CD4-positive, alpha-beta T cell treated with Interleukin-15 for 4 hours (primary cell): Measurements from ENCODE around the gene MATN4.

Experiments used
- DNase-seq: peaks from one replicate; pipeline ENCODE4 v3.0.0-alpha.2; 2020; ENCODE audit warnings: low spot score

MATN4 gene

GRCh38 chr20:45289942-45290676 lies 18.0 kb downstream of the MATN4 start:
- no peak for DNase-seq

- no peak for DNase-seq
Observed at GRCh38 chr20:45288860-45289259, 19.2 kb downstream of the MATN4 start.

- DNase-seq, result no peak
Observed at GRCh38 chr20:45288376-45288775, 19.7 kb downstream of the MATN4 start.

DNA sequence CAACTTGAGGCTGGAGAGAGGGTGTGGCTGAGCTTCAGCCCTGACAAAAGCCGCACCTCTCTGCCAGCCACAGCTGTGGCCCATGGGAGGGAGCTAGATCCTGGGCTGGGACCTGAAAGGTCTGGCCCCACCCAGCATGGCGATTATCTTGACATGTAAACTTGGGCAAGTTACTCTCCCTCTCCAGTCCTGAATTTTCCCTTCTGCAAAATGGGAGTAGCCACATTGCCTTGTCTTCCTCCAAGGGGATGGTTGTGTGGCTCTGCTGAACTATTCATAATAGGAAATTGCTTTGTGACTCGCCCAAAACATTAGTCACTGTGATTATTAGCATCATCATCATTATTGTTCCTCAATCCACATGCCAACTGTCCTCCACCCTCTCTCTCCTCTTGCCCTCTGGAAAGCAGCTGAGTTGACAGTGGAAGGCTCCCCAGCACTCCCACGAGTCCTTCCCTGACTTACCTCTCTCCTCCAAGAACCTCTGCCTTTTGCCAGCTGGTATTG lies 24.5 kb downstream of the MATN4 start:
- DNase-seq, result no peak

GRCh38 chr20:45282700-45283550 lies 25.2 kb downstream of the MATN4 start:
- DNase-seq, result no peak

GRCh38 chr20:45279992-45280391 lies 28.1 kb downstream of the MATN4 start:
- DNase-seq, result no peak

DNA sequence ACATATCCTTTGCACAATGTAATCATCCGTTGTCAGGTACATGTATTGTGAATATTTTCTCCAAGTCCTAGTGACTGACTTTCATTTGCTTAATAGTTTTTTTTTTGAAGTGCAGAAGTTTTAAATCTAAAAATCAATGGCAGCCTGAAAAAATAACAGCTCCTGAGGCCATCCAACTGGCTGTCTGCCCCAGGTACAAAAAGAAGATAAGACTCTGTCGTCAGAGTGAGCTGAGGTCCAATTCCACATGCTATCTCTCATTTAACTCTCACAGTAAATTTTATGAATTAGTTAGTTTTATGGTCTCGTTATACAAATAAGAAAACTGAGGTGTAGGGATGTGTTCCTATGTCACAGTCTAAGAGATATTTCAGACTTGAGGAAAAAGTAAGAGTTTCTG lies 32.8 kb downstream of the MATN4 start:
- no peak for DNase-seq

- DNase-seq, result no peak
Observed at GRCh38 chr20:45269754-45270270, 38.3 kb downstream of the MATN4 start.

GRCh38 chr20:45269056-45269455 lies 39.0 kb downstream of the MATN4 start:
- no peak for DNase-seq

GRCh38 chr20:45268531-45268930 lies 39.6 kb downstream of the MATN4 start:
- DNase-seq, result no peak

- no peak for DNase-seq
Observed at GRCh38 chr20:45266977-45267376, 41.1 kb downstream of the MATN4 start.

DNA sequence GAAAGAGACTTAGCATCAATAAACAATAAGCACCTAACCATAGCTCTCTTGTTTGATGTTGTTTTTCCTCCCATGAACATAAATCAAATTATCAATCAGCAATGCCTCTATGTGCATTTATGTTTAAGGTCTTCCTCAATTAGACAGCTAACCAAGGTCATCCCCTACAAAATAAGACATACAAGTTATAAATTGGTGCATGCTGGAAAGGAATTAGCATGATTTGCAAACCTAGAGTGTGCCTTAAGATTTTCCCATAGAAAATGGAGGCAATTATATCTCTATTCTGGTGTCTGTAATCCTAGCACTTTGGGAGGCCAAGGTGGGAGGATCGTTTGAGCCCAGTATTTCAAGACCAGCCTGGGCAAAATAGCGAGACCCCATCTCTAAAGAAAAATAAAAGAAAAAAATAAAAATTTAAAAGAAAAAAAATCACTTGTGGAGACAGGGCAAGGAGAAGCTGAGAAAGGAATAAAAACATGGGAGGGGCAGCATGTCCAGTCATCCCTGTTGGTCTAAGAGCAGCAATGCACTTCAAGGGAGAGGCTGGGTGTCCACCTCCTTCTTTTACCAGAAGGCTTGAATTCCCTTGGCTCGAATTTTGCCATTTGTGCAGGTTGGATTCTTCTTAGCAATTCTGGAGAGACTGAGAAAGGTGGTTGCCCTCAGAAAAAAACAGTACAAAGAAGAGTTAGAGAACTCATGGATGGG lies 44.4 kb downstream of the MATN4 start:
- DNase-seq, result no peak

GRCh38 chr20:45258664-45259063 lies 49.4 kb downstream of the MATN4 start:
- DNase-seq, result no peak

DNA sequence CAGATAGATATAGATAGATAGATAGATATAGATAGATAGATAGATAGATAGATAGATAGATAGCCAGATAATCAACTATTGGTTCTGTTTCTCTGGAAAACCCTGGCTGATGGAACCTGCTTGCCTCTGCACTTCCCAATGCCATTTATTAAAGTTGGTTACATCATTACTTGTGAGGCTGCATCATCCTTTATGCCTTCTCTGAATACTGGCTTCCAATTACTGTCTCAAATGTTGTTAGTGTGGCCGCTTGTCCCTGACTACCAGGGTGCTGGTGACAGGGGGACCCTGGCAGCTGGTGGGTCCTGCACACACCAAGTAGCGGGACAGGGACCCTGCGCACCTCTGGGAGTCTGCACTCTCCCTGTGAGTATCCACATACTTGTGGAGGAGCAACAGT lies 49.8 kb downstream of the MATN4 start:
- DNase-seq, result no peak

DNA sequence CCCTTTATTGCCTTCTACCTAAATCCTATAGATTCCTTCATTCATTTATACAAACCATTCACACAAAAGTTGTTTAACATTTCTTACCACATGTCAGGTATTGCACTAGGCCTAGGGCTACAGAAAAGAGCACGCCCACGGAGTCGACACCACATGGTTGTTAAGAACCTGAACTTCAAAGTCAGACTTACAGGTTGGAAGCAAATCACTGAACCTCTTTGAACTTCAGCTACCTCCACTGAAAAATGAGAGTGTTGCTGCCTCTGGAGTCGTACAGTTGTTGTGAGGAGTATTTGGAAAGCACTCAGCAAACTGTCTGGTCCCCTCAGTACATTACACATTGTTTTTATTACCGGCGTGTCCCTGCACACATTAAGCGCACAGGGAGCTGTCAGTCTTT lies 50.4 kb downstream of the MATN4 start:
- DNase-seq, result no peak

DNA sequence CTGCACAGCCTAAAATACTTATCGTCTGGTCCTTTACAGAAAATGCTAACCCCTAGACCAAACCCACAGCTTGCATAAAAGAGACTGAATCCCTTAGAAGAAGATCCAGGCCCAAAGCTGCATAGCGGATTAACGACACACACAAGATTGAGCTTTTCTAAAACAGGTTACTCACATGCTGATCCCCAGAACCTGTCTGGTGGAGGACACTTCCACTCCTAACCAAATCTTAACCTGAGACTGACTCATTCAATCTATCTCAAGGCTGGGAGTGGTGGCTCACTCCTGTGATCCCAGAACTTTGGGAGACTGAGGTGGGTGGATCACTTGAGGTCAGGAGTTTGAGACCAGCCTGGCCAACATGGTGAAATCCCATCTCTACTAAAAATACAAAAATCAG lies 50.9 kb downstream of the MATN4 start:
- DNase-seq, result no peak

DNA sequence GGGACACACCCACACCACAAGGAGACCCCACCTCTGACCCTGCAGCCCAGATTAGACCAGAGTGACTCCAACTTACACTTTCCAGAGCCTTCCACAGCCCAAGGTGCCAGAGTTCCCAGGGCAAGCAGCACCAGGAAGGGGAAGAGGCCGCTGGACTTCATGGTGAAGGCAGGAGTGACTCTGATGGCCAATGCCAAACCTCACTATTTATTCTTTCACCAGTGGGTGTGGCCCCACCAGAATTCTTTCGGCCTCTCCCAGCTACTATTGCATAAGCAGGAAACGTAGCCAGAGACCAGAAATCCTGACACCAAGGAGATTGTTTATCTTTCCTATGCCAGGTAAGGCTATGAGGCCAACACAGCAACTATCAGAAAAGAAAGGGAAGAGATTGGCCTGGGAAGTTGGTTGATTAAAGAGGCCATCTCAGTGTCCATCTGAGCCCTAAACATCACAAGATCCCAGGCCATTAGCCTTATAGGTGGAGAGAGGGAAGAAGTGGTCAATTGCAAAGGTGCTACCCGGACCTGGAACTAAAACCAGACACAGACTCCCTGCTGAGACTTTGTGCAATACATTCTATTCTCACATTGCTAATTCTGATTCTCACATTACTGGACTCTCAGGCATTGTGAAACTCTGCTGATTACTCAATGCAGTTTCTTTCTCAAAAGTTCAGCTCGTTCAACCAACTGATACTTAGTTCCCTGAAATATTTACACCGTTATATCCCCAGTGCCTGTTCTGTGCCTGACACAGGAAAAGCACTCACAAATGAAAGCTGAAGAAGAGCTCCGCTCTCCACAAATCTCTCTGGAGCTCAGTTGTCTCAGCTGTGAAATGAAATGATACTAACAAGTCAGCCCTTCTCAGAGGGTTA lies 53.5 kb downstream of the MATN4 start, which contains the start of gene SLPI:
Gene SLPI, minus strand, starts transcription at position 182 of the 880 bp plus-strand sequence. Its CDS starts 21 bp downstream, at position 161.
- DNase-seq, result no peak

- no peak for DNase-seq
Observed at GRCh38 chr20:45253261-45253660, 54.8 kb downstream of the MATN4 start.

DNA sequence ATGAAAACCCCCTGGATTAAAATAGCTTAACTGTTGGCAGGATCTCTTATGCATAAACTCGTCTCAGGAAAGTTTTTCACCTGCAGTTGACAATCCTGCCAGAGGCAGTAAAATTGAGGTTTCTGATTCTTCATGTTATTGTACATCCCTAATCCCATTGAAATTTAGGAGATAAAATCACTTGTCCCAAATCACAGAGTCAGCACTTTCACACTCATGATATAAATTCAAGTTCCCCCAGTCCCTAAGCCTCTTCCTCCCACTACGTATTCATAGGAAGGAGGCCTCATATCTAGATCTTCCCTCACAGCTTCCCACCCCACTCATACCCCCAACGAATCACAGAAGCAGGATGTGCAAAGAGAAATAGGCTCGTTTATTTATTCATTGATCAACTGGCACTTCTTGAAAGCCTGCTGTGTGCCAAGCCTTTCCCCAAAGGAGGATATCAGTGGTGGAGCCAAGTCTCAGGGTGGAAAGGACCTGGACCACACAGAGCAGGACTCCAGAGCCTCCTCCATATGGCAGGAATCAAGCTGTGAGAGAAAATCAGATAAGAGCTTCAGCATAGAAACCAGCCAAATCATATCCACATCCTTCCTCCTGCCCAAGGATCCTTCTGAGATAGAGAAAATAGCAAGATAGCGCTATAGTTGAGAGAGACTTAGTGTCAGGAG lies 56.1 kb downstream of the MATN4 start:
- DNase-seq, result no peak

- no peak for DNase-seq
Observed at GRCh38 chr20:45248609-45249008, 59.5 kb downstream of the MATN4 start.

- no peak for DNase-seq
Observed at GRCh38 chr20:45247865-45248264, 60.2 kb downstream of the MATN4 start.
